ENCODE results near the gene PRH2. TPM values are rescaled to one million over a fixed set of nuclear protein-coding genes. Genes with fewer than 3 reads are reported as not detected.

The PRH2 gene
- total RNA-seq, 1 experiment from 2014 or later: not detected

Other genes starting within 250 kb of the PRH2 start
- 419 TPM for gene YBX3, start 205.9 kb upstream of the PRH2 start, total RNA-seq (2021; ENCODE audit: unreplicated experiment)
- gene TAS2R7, start 126.6 kb upstream of the PRH2 start, total RNA-seq (2021; ENCODE audit: unreplicated experiment): not detected
- gene TAS2R8, start 122.0 kb upstream of the PRH2 start, total RNA-seq (2021; ENCODE audit: unreplicated experiment): not detected
- gene TAS2R9, start 119.1 kb upstream of the PRH2 start, total RNA-seq (2021; ENCODE audit: unreplicated experiment): not detected
- gene TAS2R10, start 102.9 kb upstream of the PRH2 start, total RNA-seq (2021; ENCODE audit: unreplicated experiment): 0.81 TPM
- 2.2 TPM for gene PRR4, start 79.8 kb upstream of the PRH2 start, total RNA-seq (2021; ENCODE audit: unreplicated experiment)
- 5.9 TPM for gene PRH1, start 45.0 kb upstream of the PRH2 start, total RNA-seq (2021; ENCODE audit: unreplicated experiment)
- 0.91 TPM for gene TAS2R13, start 19.7 kb upstream of the PRH2 start, total RNA-seq (2021; ENCODE audit: unreplicated experiment)
- 1.9 TPM for gene TAS2R14, start 10.0 kb downstream of the PRH2 start, total RNA-seq (2021; ENCODE audit: unreplicated experiment)
- 0.54 TPM for gene TAS2R50, start 57.7 kb downstream of the PRH2 start, total RNA-seq (2021; ENCODE audit: unreplicated experiment)
- gene TAS2R20, start 69.1 kb downstream of the PRH2 start, total RNA-seq (2021; ENCODE audit: unreplicated experiment): 0.76 TPM
- 1.6 TPM for gene TAS2R19, start 93.4 kb downstream of the PRH2 start, total RNA-seq (2021; ENCODE audit: unreplicated experiment)
- gene TAS2R31, start 102.2 kb downstream of the PRH2 start, total RNA-seq (2021; ENCODE audit: unreplicated experiment): 1.7 TPM
- 0.42 TPM for gene TAS2R46, start 133.1 kb downstream of the PRH2 start, total RNA-seq (2021; ENCODE audit: unreplicated experiment)
- gene TAS2R43, start 163.1 kb downstream of the PRH2 start, total RNA-seq (2021; ENCODE audit: unreplicated experiment): not detected
- gene TAS2R30, start 205.4 kb downstream of the PRH2 start, total RNA-seq (2021; ENCODE audit: unreplicated experiment): 1.5 TPM
- gene SMIM10L1, start 242.0 kb downstream of the PRH2 start, total RNA-seq (2021; ENCODE audit: unreplicated experiment): 6.4 TPM